Gastrocnemius medialis (tissue), 4 donors: ENCODE measurements around the gene CRHR1.

Experiments used
- CTCF ChIP-seq, 5 experiments: fragments of 450-650 bp in 3 of 5; fragments of 200-600 bp in 2 of 5; sonication (generic) in 2 of 5; IDR thresholded peaks in 4 of 5; conservative IDR thresholded peaks in 1 of 5; 1 replicate in 4 of 5; 2 replicates in 1 of 5; pipeline ENCODE4 v1.5.1; 2016 to 2019; ENCODE audit warnings: antibody characterized with exemption in 5 of 5, mild to moderate bottlenecking in 3 of 5, moderate library complexity in 3 of 5
- POLR2A ChIP-seq, 2 donors: fragments of 450-650 bp; IDR thresholded peaks; one replicate each; pipeline ENCODE4 v1.6.1; 2017; ENCODE audit warnings: antibody characterized with exemption in 2 of 2, mild to moderate bottlenecking in 2 of 2, moderate library complexity in 2 of 2

GRCh38 chr17:45846646-45847045, 62.5 kb downstream of the CRHR1 start:
- TF ChIP-seq POLR2A (IDR thresholded peaks at IDR 0.05) = no peak
- TF ChIP-seq CTCF (IDR thresholded peaks at IDR 0.05 in 4 of 5, conservative IDR thresholded peaks at IDR 0.05 in 1 of 5) = no peak
